Spinal cord (tissue), 10 donors: ENCODE measurements around the gene PSMB9. TPM values are rescaled to one million over a fixed set of nuclear protein-coding genes. Genes with fewer than 3 reads are reported as not detected.
"Not testable (repeated sequence)": the region's sequence is repeated elsewhere in the genome, so short reads cannot be mapped to it uniquely, and the experiment has no call there.

Experiments used
- DNase-seq, 6 donors: peaks; one replicate each; pipeline versions ENCODE4 v3.0.0 to v3.0.0-alpha.2; 2013 to 2015; ENCODE audit warnings: low spot score in 6 of 6, low read depth in 4 of 6
- H3K27ac ChIP-seq: one replicate; pipeline ENCODE4 v1.5.1; 2013; ENCODE audit warnings: low read depth, low read length, control low read depth
- H3K27me3 ChIP-seq: one replicate; pipeline ENCODE4 v1.6.1; 2013; ENCODE audit warnings: low read length; ENCODE audit not compliant: control insufficient read depth, insufficient read depth
- H3K36me3 ChIP-seq: one replicate; pipeline ENCODE4 v1.6.1; 2013; ENCODE audit warnings: low read length; ENCODE audit not compliant: control insufficient read depth, insufficient read depth
- H3K4me1 ChIP-seq: one replicate; pipeline ENCODE4 v1.6.1; 2013; ENCODE audit warnings: low read length; ENCODE audit not compliant: control insufficient read depth, insufficient read depth
- H3K4me3 ChIP-seq: one replicate; pipeline ENCODE4 v1.5.1; 2013; ENCODE audit warnings: low read depth, low read length, control low read depth
- H3K9me3 ChIP-seq: one replicate; pipeline ENCODE4 v1.6.1; 2013; ENCODE audit warnings: low read length; ENCODE audit not compliant: control insufficient read depth, insufficient read depth
- WGBS: methylation state at CpG from one replicate; pipeline ENCODE4 v1.1.5; 2013; ENCODE audit warnings: missing lambda C conversion rate; ENCODE audit not compliant: insufficient coverage; 5-methylcytosine and 5-hydroxymethylcytosine counted together
- long read RNA-seq, 4 donors: transcript quantifications; one replicate each; lab custom pipeline, GENCODE V29; 2026
- polyA plus RNA-seq, 2 donors: library from polyadenylated mRNA; unstranded; fragments of 120-200 nt; gene quantifications; one replicate each; pipeline ENCODE4 v1.2.1, GENCODE V29; 2013; ENCODE audit not compliant: insufficient read length in 2 of 2
- total RNA-seq, 2 donors: library from RNA; depleted of rRNA in 1 of 2; stranded (reverse); fragments of 120-200 nt in 1 of 2; fragments of >200 nt in 1 of 2; gene quantifications; one replicate each; pipeline versions ENCODE4 v1.2.3 to v1.2.4, GENCODE V29; 2013 to 2014
- donor health status: healthy.

PSMB9 gene
- total RNA-seq, result 1 to 10 TPM; 8.3 to 9.0 TPM
- polyA plus RNA-seq, result 1 to 10 TPM; 6.1 to 9.0 TPM
- long read RNA-seq, donor 1, transcript PSMB9-207 (6 exons, 782 nt), result major isoform, 6 of 6 reads
- long read RNA-seq, donor 1, partial matches to known transcripts, result 0 of 6 reads
- long read RNA-seq, donor 1, other reads (novel, unspliced or antisense), result 0 of 6 reads
- long read RNA-seq, donor 2, partial matches to known transcripts, result 0 of 3 reads
- long read RNA-seq, donor 2, other reads (novel, unspliced or antisense), result 0 of 3 reads
- long read RNA-seq, donor 3, partial matches to known transcripts, result 0 of 1 reads
- long read RNA-seq, donor 3, other reads (novel, unspliced or antisense), result 0 of 1 reads
- long read RNA-seq, donor 4, transcript PSMB9-207 (6 exons, 782 nt), result major isoform, 27 of 32 reads
- long read RNA-seq, donor 4, partial matches to known transcripts, result 5 of 32 reads
- long read RNA-seq, donor 4, other reads (novel, unspliced or antisense), result 0 of 32 reads

- H3K27ac ChIP-seq, result peak within 1 kb of the TSS; percentile 99
- H3K4me1 ChIP-seq, result peaks cover 30% of the 10 kb centered on the region
- H3K4me3 ChIP-seq, result peak within 1 kb of the TSS; percentile 86
- under 1% methylated on average over 68 of the region's 68 CpGs for WGBS
- no peaks in the 10 kb centered on the region for H3K9me3 ChIP-seq
- peaks cover 6% of the 10 kb centered on the region for H3K36me3 ChIP-seq
- DNase-seq, result peak; percentile 67 to 96 (median 81)
- H3K27me3 ChIP-seq, result peaks cover 41% of the 10 kb centered on the region
Observed at GRCh38 chr6:32853541-32854375, at the start of gene PSMB9, which contains the start of gene TAP1. Gene PSMB9 (plus strand): TSS chr6:32854192. CDS start chr6:32854230, 38 bp downstream. Gene TAP1 (minus strand): TSS chr6:32853704. CDS start chr6:32853636, 68 bp downstream.

DNA sequence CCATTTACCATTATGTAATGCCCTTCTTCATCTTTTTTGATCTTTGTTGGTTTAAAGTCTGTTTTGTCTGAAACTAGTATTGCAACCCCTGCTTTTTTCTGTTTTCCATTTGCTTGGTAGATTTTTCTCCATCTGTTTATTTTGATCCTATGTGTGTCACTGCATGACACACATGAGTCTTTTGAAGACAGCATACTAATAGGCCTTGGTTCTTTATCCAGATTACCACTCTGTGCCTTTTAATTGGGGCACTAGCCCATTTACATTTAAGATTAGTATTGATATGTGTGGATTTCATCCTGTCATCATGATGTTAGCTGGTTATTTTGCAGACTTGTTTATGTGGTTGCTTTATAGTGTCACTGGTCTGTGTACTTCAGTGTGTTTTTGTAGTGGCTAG is 48.6 kb upstream of the PSMB9 start:
- not testable (repeated sequence) for H3K27ac ChIP-seq, H3K9me3 ChIP-seq, H3K27me3 ChIP-seq, H3K4me1 ChIP-seq, DNase-seq, H3K4me3 ChIP-seq, H3K36me3 ChIP-seq

DNA sequence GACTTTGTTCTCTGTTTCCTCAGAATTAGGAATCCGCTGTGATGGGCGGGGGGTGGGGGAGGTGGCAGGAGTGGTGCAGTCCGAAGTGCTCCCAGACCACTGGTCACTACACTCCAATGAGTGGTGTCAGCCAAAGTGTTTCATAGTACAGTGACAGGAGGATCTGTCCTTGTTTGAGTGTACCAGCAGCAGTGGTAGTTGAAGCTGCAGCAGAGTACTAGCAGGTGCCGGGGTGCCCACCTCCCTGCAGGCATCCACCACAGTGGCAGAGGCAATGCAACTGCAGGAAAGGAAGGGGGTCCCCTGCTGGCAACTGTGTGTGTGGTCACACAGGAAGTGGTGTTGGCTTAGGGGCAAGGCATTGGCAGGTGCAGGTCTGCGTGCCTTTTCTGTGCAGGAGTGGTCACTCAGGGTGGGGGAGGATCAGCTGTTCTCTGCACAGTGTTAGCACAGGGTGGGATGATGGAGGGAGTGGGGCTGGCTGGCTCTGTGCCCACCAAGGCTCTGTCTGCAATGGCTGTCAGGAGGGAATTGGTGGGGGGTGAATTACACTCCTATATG is 46.9 kb upstream of the PSMB9 start:
- H3K27me3 ChIP-seq, result no peaks in the 10 kb centered on the region
- no peak for DNase-seq
- WGBS, result 78% methylated on average over 5 of the region's 5 CpGs

GRCh38 chr6:32809171-32809570 is 44.8 kb upstream of the PSMB9 start:
- peak in 1 of 6 donors; percentile 31 for DNase-seq
- no CpG with 5 or more reads among the region's 1 CpG for WGBS
- no peaks in the 10 kb centered on the region for H3K4me1 ChIP-seq
- no peak overlapping the region for H3K27ac ChIP-seq
- H3K9me3 ChIP-seq, result no peaks in the 10 kb centered on the region
- no peak overlapping the region for H3K4me3 ChIP-seq
- H3K27me3 ChIP-seq, result peaks cover 3% of the 10 kb centered on the region
- H3K36me3 ChIP-seq, result no peaks in the 10 kb centered on the region

More for the DNA sequence above, 46.9 kb upstream of the PSMB9 start:
- H3K4me1 ChIP-seq, result no peaks in the 10 kb centered on the region
- no peak overlapping the region for H3K4me3 ChIP-seq
- H3K36me3 ChIP-seq, result no peaks in the 10 kb centered on the region
- no peak overlapping the region for H3K27ac ChIP-seq
- H3K9me3 ChIP-seq, result no peaks in the 10 kb centered on the region

DNA sequence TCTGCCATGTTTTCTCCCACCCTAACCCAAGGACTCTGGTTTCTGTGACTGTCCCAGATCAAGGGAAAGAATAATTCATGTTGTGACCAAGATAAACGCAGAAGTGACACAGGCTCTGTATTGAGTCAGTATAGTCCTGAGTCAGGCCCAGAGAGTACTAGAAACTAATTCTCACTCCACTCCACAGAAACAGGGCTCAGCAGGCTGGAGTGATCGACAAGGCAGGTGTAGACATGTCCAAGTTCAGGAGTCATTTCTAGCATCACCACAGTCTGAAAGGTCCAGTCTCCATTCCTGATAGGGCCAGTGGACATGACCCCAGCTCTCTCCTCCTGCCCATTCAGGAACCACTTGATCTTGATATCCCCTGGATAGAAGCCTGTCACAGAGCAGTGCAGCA is 39.8 kb upstream of the PSMB9 start:
- H3K4me1 ChIP-seq, result no peaks in the 10 kb centered on the region
- peaks cover 1% of the 10 kb centered on the region for H3K9me3 ChIP-seq
- H3K36me3 ChIP-seq, result no peaks in the 10 kb centered on the region
- H3K27me3 ChIP-seq, result peaks cover 5% of the 10 kb centered on the region
- WGBS, result no CpG with 5 or more reads among the region's 2 CpGs
- H3K4me3 ChIP-seq, result no peak overlapping the region
- no peak overlapping the region for H3K27ac ChIP-seq
- no peak for DNase-seq

DNA sequence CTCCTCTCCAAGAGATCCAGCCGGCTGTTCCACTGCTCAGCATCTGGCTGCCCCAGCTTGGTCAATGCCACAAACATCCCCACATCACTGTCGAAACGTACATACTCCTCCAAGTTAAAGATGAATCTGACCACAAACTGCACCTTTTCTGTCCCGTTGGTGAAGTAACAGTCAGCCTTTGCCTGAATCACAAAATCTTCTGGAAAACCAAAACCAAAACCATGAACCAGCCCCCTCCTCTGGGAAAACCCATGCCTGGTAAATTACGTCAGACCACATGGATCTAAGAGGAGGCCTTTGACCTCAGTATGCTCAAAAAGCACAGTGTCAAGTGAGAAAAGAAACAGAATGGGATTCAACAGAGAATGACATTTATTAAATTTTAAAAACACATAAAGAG is 38.9 kb upstream of the PSMB9 start:
- H3K36me3 ChIP-seq, result no peaks in the 10 kb centered on the region

DNA sequence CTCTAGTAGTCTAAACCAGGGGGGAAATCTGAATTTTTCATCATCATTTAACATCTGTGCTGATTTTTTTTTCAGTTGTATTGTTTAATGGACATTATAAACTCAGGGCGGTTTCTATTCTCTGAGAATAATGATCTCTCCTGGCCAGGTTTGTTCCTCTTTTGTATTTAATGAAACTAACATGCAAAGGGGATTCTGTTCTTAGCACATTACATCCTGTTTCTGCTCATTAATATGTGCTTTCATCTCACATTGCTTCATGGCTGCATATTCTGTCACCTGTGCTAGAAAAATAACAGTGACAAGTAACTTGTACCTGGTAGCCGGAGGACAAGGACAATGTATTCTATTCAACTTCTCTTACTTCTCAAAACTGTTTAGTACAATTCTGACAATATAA is 38.0 kb upstream of the PSMB9 start:
- no peaks in the 10 kb centered on the region for H3K36me3 ChIP-seq
- peaks cover 5% of the 10 kb centered on the region for H3K27me3 ChIP-seq
- no CpG with 5 or more reads among the region's 2 CpGs for WGBS
- H3K27ac ChIP-seq, result no peak overlapping the region
- H3K9me3 ChIP-seq, result peaks cover 1% of the 10 kb centered on the region
- H3K4me1 ChIP-seq, result no peaks in the 10 kb centered on the region
- DNase-seq, result no peak
- no peak overlapping the region for H3K4me3 ChIP-seq

More for the DNA sequence above, 38.9 kb upstream of the PSMB9 start:
- WGBS, result 95% methylated on average over 3 of the region's 5 CpGs
- no peak for DNase-seq
- H3K4me3 ChIP-seq, result no peak overlapping the region
- H3K27me3 ChIP-seq, result peaks cover 5% of the 10 kb centered on the region
- no peaks in the 10 kb centered on the region for H3K4me1 ChIP-seq
- peaks cover 1% of the 10 kb centered on the region for H3K9me3 ChIP-seq
- H3K27ac ChIP-seq, result no peak overlapping the region

DNA sequence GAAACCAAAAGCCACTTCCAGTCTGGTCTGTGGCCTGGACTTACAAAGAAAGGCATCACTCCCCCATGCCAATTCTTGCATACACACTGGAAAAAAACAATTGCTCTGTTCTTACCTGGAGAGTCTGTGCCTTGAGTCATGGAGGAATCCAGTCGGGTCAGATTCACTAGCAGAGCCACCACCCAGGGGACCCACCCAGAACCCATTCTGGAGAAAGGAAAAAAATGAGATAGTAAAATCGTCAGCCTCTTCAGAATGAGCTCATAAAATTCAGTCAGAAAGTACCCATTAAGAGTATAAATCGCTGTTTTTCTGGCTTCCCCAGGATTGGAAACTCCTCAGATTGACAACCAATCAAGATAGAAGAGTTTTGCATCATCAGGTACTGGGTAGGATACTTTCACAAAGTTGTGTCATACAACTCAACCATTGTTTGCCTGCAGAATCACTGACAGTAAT is 37.2 kb upstream of the PSMB9 start, which contains the start of gene HLA-DOB:
Gene HLA-DOB, minus strand, starts transcription at position 257 of the 459 bp plus-strand sequence. Its CDS starts 51 bp downstream, at position 206.
- no peak for DNase-seq

DNA sequence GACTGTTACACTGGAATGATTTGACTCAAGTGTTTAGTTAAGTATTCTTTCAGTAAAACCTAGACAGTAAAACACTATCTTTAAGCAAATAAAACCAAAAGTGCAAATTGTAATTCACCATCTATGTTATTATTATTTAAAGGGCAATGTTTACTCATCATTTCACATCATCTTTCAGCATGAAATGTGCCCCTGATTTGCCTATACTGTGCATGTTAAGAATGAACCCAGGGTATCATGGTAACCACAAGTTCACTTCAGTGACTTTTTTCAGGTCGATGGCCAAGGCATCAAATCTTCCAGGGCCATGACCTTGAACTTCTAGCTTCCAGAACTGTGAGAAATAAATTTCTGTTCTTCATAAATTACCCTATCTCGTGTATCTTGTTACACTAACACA is 35.1 kb upstream of the PSMB9 start:
- H3K27me3 ChIP-seq, result peaks cover 4% of the 10 kb centered on the region
- peaks cover 1% of the 10 kb centered on the region for H3K9me3 ChIP-seq
- no peak overlapping the region for H3K27ac ChIP-seq
- H3K4me3 ChIP-seq, result no peak overlapping the region
- no peaks in the 10 kb centered on the region for H3K36me3 ChIP-seq
- DNase-seq, result no peak
- no peaks in the 10 kb centered on the region for H3K4me1 ChIP-seq
- WGBS, result no CpG with 5 or more reads among the region's 2 CpGs

More for the DNA sequence above, 37.2 kb upstream of the PSMB9 start, which contains the start of gene HLA-DOB:
- Histone ChIP-seq H3K27ac (no peak within 1 kb of the TSS), H3K27me3 (peaks cover 5% of the 10 kb centered on the region), H3K4me1 (no peaks in the 10 kb centered on the region), H3K4me3 (no peak within 1 kb of the TSS), H3K36me3 (no peaks in the 10 kb centered on the region), H3K9me3 (peaks cover 1% of the 10 kb centered on the region)
- no CpG with 5 or more reads among the region's 3 CpGs for WGBS
